Heart left ventricle (tissue), 13 donors: ENCODE measurements around the gene HSPA4.

ENCODE experiments used
- CTCF ChIP-seq, 12 donors: fragments of 200-600 bp; sonication (generic) in 4 of 12; IDR thresholded peaks; one replicate each; pipeline versions ENCODE4 v1.5.0 to v1.8.0; 2018 to 2022; ENCODE audit warnings: antibody characterized with exemption in 12 of 12, mild to moderate bottlenecking in 5 of 12
- POLR2A ChIP-seq, 2 donors: fragments of 450-650 bp; IDR thresholded peaks; one replicate each; pipeline ENCODE4 v1.6.1; 2017; ENCODE audit warnings: antibody characterized with exemption in 2 of 2, mild to moderate bottlenecking in 2 of 2, moderate library complexity in 2 of 2
- donor health status: ischemic (EF 13 %, LVEDD 7.1; RV severe dilation, severe dysfunction).
- donor health status: DM: no; HTN: yes; CAD: no.
- donor health status: DM: no; HTN: no; CAD: no.
- donor health status: ischemic (EF 25% LVEDD 6.9; RV normal size, moderate dysfunction).
- donor health status: ischemic (EF 25% LVEDD 5.7; RV mildly dilated, moderate dysfunction).
- donor health status: ischemic (EF 35%, LVEDD 5.7; RV mildly dilated, moderate dysfunction).
- donor health status: nonischemic (EF 11% LVEDD 7.7; RV severe dilation, severe dysfunction).
- donor health status: DM: yes; HTN: yes; CAD: no.
- donor health status: PGD.
- donor health status: ischemic (EF 29% LVEDD 5.4; RV normal size, mild dysfunction).
- donor health status: nonischemic (EF 23%, LVEDD 6.1; RV moderate dilation, normal function).

DNA sequence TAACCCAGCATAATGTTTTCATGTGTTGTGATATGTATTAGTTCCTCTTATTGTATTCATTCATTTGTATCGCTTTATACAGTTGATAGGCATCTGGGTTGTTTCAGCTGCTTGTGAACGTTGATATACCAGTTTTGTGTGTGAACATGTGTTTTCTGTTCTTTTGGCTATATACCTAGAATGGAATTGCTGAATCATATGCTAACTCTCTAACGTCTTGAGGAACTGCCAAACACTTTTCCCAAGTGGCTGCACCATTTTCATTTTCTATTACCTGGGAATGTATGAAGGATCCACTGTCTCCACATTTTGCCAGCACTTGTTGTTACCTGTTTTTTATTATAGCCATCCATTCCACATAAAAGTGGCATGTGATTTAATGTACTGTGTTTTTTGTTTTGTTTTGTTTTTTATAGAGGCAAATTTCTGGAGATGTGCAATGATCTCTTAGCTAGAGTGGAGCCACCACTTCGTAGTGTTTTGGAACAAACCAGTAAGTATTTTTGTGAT is 34.6 kb downstream of the HSPA4 start:
- no peak for TF ChIP-seq POLR2A (IDR thresholded peaks at IDR 0.05)
- no peak for TF ChIP-seq CTCF (IDR thresholded peaks at IDR 0.05)
